D721Med (cell line): Measurements from ENCODE around the gene MLLT3.

Source experiments
- DNase-seq: peaks from one replicate; pipeline ENCODE4 v3.0.0; 2011; ENCODE audit warnings: low spot score; ENCODE audit not compliant: insufficient read length
- FAIRE-seq: peaks from 2 replicates; lab custom pipeline; 2011; peaks lifted over from hg19 to GRCh38; lab: Jason Lieb, UNC
- CTCF ChIP-seq: IDR thresholded peaks from 2 replicates; pipeline ENCODE4 v1.5.1; 2012; ENCODE audit warnings: mild to moderate bottlenecking, control low read depth; ENCODE audit not compliant: insufficient read depth; ENCODE audit errors: missing control alignments

Gene MLLT3

GRCh38 chr9:20437476-20437875 is 184.8 kb downstream of the MLLT3 start:
- FAIRE-seq: no peak
- no peak for DNase-seq

GRCh38 chr9:20436476-20437195 is 185.7 kb downstream of the MLLT3 start:
- FAIRE-seq: no peak
- no peak for DNase-seq
- TF ChIP-seq CTCF: no peak

More at GRCh38 chr9:20437476-20437875, 184.8 kb downstream of the MLLT3 start:
- no peak for TF ChIP-seq CTCF

DNA sequence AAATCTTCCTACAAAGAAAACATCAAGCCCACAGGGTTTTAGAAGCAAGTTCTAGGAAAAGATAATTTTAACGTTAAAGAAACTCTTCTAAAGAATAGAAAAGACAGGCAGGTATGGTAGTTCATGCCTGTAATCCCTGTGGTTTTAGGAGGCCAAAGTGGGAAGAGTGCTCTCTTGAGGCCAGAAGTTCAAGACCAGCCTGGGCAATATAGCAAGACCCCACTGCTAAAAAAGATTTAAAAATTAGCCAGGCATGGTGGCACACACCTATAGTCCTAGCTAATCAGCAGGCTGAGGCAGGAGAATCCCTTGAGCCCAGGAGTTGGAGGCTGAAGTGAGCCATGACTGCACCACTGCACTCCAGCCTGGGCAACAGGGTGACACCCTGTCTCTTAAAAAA is 193.3 kb downstream of the MLLT3 start:
- DNase-seq (no peak), FAIRE-seq (no peak)
- no peak for TF ChIP-seq CTCF

DNA sequence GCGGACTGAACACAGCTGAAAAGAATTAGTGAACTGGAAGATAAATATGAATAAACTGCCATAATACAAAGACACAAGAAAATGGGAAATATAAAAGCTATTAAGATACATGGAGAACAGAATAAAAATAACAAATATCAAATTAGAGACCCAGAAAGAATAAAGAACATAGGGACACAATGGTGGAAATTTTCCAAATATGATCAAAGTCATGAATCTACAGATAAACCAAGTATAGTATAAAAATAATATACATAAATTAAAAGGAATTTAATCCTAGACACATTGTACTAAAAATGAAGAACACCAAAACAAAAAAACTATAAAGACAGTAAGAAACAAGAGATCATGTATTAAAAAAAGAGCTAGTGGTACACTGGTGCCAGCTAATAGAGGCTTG is 194.9 kb downstream of the MLLT3 start:
- FAIRE-seq (no peak), DNase-seq (no peak)
- TF ChIP-seq CTCF: no peak

DNA sequence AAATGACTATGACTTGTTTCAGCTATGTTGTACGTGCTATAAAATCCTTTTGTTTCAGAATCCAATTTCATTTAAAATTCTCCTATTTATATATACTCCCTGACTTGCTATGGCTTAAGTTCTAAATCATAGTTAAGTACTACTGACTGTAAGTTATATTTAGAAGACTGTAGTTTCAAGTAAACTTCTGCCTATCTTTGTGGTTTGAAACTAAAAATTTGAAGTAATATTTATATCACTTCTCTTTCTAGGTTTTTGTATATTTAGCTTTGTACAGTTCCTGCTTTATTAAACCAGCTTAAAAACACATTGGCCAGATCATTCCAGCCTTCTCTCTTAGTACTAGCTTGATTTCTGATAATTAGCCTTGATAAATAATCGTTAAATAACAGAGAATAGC is 196.3 kb downstream of the MLLT3 start:
- FAIRE-seq (no peak), DNase-seq (no peak)
- no peak for TF ChIP-seq CTCF

DNA sequence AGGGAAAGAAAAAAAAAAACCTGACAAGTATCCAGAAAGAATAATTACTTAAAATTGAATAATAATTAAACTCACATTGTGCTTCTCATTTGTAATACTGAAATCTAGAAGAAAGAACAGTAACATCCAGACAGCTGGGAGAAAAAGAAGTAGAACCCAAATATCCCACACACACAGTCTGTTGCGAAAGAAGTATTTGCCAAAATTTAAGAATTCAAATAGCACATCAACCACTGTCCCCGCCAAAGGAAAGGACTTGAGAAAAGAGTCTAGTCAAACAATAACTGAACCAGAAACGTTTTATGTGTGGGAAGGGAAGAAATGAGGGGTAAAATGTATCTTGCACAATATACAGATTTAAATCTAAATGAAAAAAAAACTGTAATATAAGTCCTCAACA is 202.8 kb downstream of the MLLT3 start:
- no peak for FAIRE-seq

More for the DNA sequence above, 202.8 kb downstream of the MLLT3 start:
- no peak for TF ChIP-seq CTCF
- no peak for DNase-seq
